ENCODE results near the gene CDS1.

The CDS1 gene

GRCh38 chr4:84697159-84697558, 114.2 kb downstream of the CDS1 start:
- Histone ChIP-seq H3K27me3 (no peaks in the 10 kb centered on the region), H3K9me3 (no peaks in the 10 kb centered on the region), H3K4me3 (ENCODE audit: low read depth, low read length) (no peak overlapping the region), H3K4me1 (no peaks in the 10 kb centered on the region), H3K36me3 (peaks cover 47% of the 10 kb centered on the region)
- TF ChIP-seq CTCF (IDR thresholded peaks at IDR 0.05; ENCODE audit: low read depth, low read length), result no peak
- DNase-seq, result no peak

GRCh38 chr4:84697615-84698201, 114.8 kb downstream of the CDS1 start:
- no peak overlapping the region for H3K4me3 ChIP-seq (ENCODE audit: low read depth, low read length)
- no peak for TF ChIP-seq CTCF (IDR thresholded peaks at IDR 0.05; ENCODE audit: low read depth, low read length)
- DNase-seq, result no peak
- H3K4me1 ChIP-seq, result no peaks in the 10 kb centered on the region
- H3K27me3 ChIP-seq, result no peaks in the 10 kb centered on the region
- no peaks in the 10 kb centered on the region for H3K9me3 ChIP-seq
- H3K36me3 ChIP-seq, result peaks cover 48% of the 10 kb centered on the region

- no peaks in the 10 kb centered on the region for H3K27me3 ChIP-seq
- no peak for TF ChIP-seq CTCF (IDR thresholded peaks at IDR 0.05; ENCODE audit: low read depth, low read length)
- peaks cover 47% of the 10 kb centered on the region for H3K36me3 ChIP-seq
- DNase-seq, result no peak
- no peaks in the 10 kb centered on the region for H3K9me3 ChIP-seq
- H3K4me1 ChIP-seq, result no peaks in the 10 kb centered on the region
- no peak overlapping the region for H3K4me3 ChIP-seq (ENCODE audit: low read depth, low read length)
Observed at GRCh38 chr4:84699001-84699671, 116.2 kb downstream of the CDS1 start.

Data from BE2C (cell line).